Right lobe of liver (tissue), 6 donors: ENCODE measurements around the gene GULP1. TPM values are rescaled to one million over a fixed set of nuclear protein-coding genes. Genes with fewer than 3 reads are reported as not detected.

ENCODE experiments used
- ATAC-seq, 4 donors: fragments of 200-7000 bp; cut with Tn5 transposase; one replicate each; pipeline ENCODE4 v1.9.1; 2020; ENCODE audit warnings: mild to moderate bottlenecking in 4 of 4, moderate library complexity in 4 of 4
- DNase-seq, 3 donors: peaks; one replicate each; pipeline ENCODE4 v3.0.0-alpha.2; 2020
- H3K27ac ChIP-seq, 3 donors: fragments of 200-600 bp; one replicate each; pipeline ENCODE4 v1.8.0; 2022
- H3K27me3 ChIP-seq, 2 donors: fragments of 200-600 bp; one replicate each; pipeline ENCODE4 v1.8.0; 2022
- H3K36me3 ChIP-seq, 4 donors: fragments of 200-600 bp; sonication (generic) in 1 of 4; one replicate each; pipeline versions ENCODE4 v1.5.1 to v1.8.0; 2017 to 2022; ENCODE audit warnings: control low read depth in 1 of 4
- H3K4me1 ChIP-seq, 4 donors: fragments of 200-600 bp; sonication (generic) in 1 of 4; one replicate each; pipeline versions ENCODE4 v1.5.1 to v1.8.0; 2017 to 2022; ENCODE audit warnings: control low read depth in 1 of 4
- H3K4me3 ChIP-seq, 3 donors: fragments of 200-600 bp; one replicate each; pipeline ENCODE4 v1.8.0; 2022
- H3K9me3 ChIP-seq, 4 donors: fragments of 200-600 bp; sonication (generic) in 1 of 4; one replicate each; pipeline versions ENCODE4 v1.5.1 to v1.8.0; 2017 to 2022; ENCODE audit warnings: control low read depth in 1 of 4
- POLR2A ChIP-seq: fragments of 450-650 bp; IDR thresholded peaks from one replicate; pipeline ENCODE4 v1.6.1; 2017; ENCODE audit warnings: antibody characterized with exemption, mild to moderate bottlenecking
- WGBS: methylation state at CpG from one replicate; pipeline ENCODE4 v1.1.6; 2018; ENCODE audit warnings: low coverage, low lambda C conversion rate; ENCODE audit not compliant: insufficient coverage; ENCODE audit errors: missing lambda C conversion rate; 5-methylcytosine and 5-hydroxymethylcytosine counted together
- intact Hi-C, 2 donors: fragments of 100-400 bp; cut with DNase I; formaldehyde crosslinking; loops; one replicate each; pipeline versions ENCODE4 v1.11.2 to v1.14.1; 2022
- total RNA-seq, 6 experiments: library from RNA; depleted of rRNA in 2 of 6; stranded (reverse); fragments of >200 nt in 2 of 6; fragmentation: NEBNext Ultra II Directional in 3 of 6; extraction: Animal tissue kit (Norgen Biotek cat#: 25700) in 3 of 6; gene quantifications; one replicate each; pipeline versions ENCODE4 v1.1.0 to v1.2.4, GENCODE V29; 2016 to 2023
- TF ChIP-seq, protein P1 (sequence below), 4 donors: fragments of 200-600 bp in 3 of 4; fragments of 450-650 bp in 1 of 4; IDR thresholded peaks; one replicate each; pipeline versions ENCODE4 v1.5.1 to v1.8.0; 2016 to 2022; ENCODE audit warnings: antibody characterized with exemption in 4 of 4, mild to moderate bottlenecking in 2 of 4
- donor health status: DM: no; HTN: yes; CAD: no.
- donor health status: DM: no; HTN: no; CAD: no.
- donor health status: DM: no; HTN: no; CAD: no.
- donor health status: DM: no; HTN: yes; CAD: no.
- donor health status: DM: no; HTN: yes; CAD: no.

The GULP1 gene
- total RNA-seq, 6 experiments from 2014 or later = 0.42 to 4.4 (median 0.89) TPM

DNA sequence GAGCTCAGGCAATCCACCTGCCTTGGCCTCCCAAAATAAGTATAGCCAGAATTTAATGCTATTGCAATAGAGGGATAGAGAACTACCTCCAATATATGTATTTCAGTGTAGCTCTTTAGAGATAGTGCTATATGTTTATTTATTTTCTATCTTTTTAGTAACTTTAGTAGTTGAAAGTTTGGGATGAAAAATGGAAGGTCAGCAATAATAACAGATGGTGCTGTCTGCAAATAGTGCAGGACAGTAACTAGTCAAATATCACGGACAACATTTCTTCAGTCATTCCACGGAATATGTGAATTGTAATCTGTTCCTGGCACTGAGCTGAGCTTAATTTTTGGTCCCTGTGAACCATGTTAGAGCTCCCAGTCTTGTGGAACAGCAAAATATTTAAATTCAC, 43.2 kb upstream of the GULP1 start:
- DNase-seq = no peak
- no peaks in the 10 kb centered on the region for H3K27me3 ChIP-seq
- TF ChIP-seq, protein P1, sequence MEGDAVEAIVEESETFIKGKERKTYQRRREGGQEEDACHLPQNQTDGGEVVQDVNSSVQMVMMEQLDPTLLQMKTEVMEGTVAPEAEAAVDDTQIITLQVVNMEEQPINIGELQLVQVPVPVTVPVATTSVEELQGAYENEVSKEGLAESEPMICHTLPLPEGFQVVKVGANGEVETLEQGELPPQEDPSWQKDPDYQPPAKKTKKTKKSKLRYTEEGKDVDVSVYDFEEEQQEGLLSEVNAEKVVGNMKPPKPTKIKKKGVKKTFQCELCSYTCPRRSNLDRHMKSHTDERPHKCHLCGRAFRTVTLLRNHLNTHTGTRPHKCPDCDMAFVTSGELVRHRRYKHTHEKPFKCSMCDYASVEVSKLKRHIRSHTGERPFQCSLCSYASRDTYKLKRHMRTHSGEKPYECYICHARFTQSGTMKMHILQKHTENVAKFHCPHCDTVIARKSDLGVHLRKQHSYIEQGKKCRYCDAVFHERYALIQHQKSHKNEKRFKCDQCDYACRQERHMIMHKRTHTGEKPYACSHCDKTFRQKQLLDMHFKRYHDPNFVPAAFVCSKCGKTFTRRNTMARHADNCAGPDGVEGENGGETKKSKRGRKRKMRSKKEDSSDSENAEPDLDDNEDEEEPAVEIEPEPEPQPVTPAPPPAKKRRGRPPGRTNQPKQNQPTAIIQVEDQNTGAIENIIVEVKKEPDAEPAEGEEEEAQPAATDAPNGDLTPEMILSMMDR (IDR thresholded peaks at IDR 0.05) = no peak
- TF ChIP-seq POLR2A = no peak
- no peak overlapping the region for H3K4me3 ChIP-seq
- WGBS = 59% methylated on average over 2 of the region's 2 CpGs
- no peak overlapping the region for H3K27ac ChIP-seq
- intact Hi-C loops = no loop called here
- no peaks in the 10 kb centered on the region for H3K36me3 ChIP-seq
- ATAC-seq = no peak
- H3K9me3 ChIP-seq = no peaks in the 10 kb centered on the region
- no peaks in the 10 kb centered on the region for H3K4me1 ChIP-seq

DNA sequence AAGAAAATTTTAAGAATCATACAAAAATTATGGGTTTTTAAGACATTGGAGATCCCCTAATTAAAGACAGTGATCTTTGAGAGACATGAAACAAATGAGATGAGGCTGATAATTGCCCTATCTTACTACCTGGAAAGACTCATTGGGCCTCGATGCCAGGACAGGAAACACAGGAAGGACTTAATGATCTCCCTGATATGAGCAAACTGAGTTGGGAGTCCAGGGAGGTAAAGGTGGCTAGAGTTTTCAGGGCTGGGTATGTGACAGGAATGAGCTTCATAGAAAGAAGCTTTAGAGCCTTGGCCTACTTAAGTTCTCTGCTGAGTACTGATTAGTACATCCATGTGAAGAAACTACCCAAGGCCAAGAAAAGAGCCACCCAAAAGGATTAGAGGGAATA, 40.6 kb upstream of the GULP1 start:
- intact Hi-C loops = no loop called here
- TF ChIP-seq, protein P1 (IDR thresholded peaks at IDR 0.05) = no peak
- no peak for TF ChIP-seq POLR2A
- Histone ChIP-seq H3K27ac (no peak overlapping the region), H3K4me1 (no peaks in the 10 kb centered on the region), H3K4me3 (no peak overlapping the region), H3K36me3 (no peaks in the 10 kb centered on the region), H3K9me3 (no peaks in the 10 kb centered on the region), H3K27me3 (no peaks in the 10 kb centered on the region)
- WGBS = 25% methylated on average over 1 of the region's 1 CpG
- no peak for DNase-seq
- no peak for ATAC-seq

DNA sequence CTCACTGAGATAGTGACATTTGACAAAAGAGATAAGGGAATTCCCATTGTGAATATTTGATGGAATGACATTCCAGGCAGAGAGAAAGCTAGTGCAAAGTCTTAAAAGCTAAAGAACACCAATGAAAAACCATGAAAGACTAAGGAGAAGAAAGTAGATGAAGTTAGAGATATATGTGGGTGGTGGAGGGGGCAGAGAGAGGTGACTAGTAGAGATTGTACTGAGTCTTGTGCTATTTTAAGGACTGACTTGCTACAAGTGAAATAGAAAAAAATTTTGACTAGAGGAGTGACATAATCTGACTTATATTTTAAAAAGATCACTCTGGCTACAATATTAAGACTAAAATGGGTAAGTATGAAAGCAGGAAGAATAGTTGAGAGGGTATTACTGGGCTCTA, 35.3 kb upstream of the GULP1 start:
- TF ChIP-seq, protein P1 (IDR thresholded peaks at IDR 0.05) = no peak
- no peak for TF ChIP-seq POLR2A
- ATAC-seq (no peak), DNase-seq (no peak)
- no peaks in the 10 kb centered on the region for H3K4me1 ChIP-seq
- H3K9me3 ChIP-seq = no peaks in the 10 kb centered on the region
- H3K36me3 ChIP-seq = no peaks in the 10 kb centered on the region
- H3K27ac ChIP-seq = no peak overlapping the region
- H3K27me3 ChIP-seq = no peaks in the 10 kb centered on the region
- no peak overlapping the region for H3K4me3 ChIP-seq
- intact Hi-C loops = no loop called here

DNA sequence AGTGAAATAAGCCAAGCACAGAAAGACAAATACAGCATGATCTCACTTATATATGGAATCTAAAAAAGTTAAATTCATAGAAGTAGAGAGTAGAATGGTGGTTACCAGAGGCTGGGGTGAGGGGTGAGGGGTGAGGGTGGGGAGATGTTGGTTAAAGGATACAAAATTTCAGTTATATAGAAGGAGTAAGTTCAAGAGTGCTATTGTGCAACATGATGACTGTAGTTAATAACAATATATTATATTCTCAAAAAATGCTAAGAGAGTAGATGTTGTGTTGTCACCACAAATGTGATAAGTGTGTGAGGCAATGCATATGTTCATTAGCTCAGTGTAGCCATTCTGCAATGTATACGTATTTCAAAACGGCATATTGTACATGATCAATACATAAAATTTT, 26.4 kb upstream of the GULP1 start:
- intact Hi-C loops = no loop called here
- Histone ChIP-seq H3K36me3 (no peaks in the 10 kb centered on the region), H3K4me3 (no peak overlapping the region), H3K27ac (no peak overlapping the region), H3K9me3 (no peaks in the 10 kb centered on the region), H3K27me3 (no peaks in the 10 kb centered on the region), H3K4me1 (no peaks in the 10 kb centered on the region)
- WGBS = 65% methylated on average over 2 of the region's 2 CpGs
- DNase-seq = no peak
- TF ChIP-seq, protein P1 (IDR thresholded peaks at IDR 0.05) = no peak
- no peak for TF ChIP-seq POLR2A
- ATAC-seq = no peak

DNA sequence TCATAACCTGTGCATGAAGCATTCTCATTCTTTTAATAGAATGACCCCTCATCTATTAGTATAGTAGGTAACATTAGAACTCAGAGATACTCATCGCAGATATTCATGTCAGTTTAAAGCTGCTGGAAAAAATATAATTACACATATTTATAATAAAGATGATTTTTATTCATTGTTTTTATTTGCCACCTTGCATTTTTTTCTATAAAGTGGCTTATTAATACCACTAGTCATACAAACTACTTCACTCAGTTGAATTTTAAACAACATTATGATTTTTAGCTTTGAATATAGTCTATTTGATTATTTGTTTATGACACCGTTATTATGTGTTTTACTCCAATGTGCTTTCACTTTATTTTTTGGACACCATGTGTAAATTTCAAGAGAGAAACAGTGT, 23.9 kb upstream of the GULP1 start:
- WGBS = 74% methylated on average over 2 of the region's 2 CpGs

More for the DNA sequence above, 23.9 kb upstream of the GULP1 start:
- Histone ChIP-seq H3K4me1 (no peaks in the 10 kb centered on the region), H3K36me3 (no peaks in the 10 kb centered on the region), H3K27me3 (no peaks in the 10 kb centered on the region), H3K27ac (no peak overlapping the region), H3K4me3 (no peak overlapping the region), H3K9me3 (no peaks in the 10 kb centered on the region)
- TF ChIP-seq POLR2A = no peak
- TF ChIP-seq, protein P1 (IDR thresholded peaks at IDR 0.05) = no peak
- ATAC-seq (no peak), DNase-seq (no peak)
- intact Hi-C loops = no loop called here
